Measurements from ENCODE around the gene SEPTIN11. TPM values are rescaled to one million over a fixed set of nuclear protein-coding genes. Genes with fewer than 3 reads are reported as not detected.

Gene SEPTIN11
- total and polyA plus RNA-seq, 2 of the 8 experiments (the other 6 are each of a cell fraction or from before 2014, with no cell fraction given), result 32.2 to 110 TPM

GRCh38 chr4:76960014-76960413 lies 10.5 kb downstream of the SEPTIN11 start:
- Histone ChIP-seq H3K9ac (replicated peaks in 1 of 4; ENCODE audit: extremely low read depth in 1 of 4, low read depth in 3 of 4, low read length in 3 of 4) (no peak overlapping the region), H4K91ac (replicated peaks; ENCODE audit: insufficient read length, low read length) (no peak overlapping the region), H3K18ac (ENCODE audit: extremely low read depth, low read length) (no peak overlapping the region), H3K4me2 (ENCODE audit: insufficient read depth in 1 of 2, low read depth in 2 of 2, low read length in 2 of 2) (no peak overlapping the region), H3K36me3 (ENCODE audit: control insufficient read depth in 2 of 4, insufficient read depth in 4 of 4, low read length in 3 of 4) (no peaks in the 10 kb centered on the region), H3K23ac (ENCODE audit: insufficient read length) (no peak overlapping the region), H3K56ac (replicated peaks; ENCODE audit: insufficient read length, low read depth, low read length) (no peak overlapping the region), H3K4me1 (replicated peaks in 1 of 4; ENCODE audit: control insufficient read depth in 3 of 4, insufficient read depth in 4 of 4, low read length in 3 of 4) (no peaks in the 10 kb centered on the region), H2BK12ac (ENCODE audit: low read depth, low read length) (no peak overlapping the region), H3K27me3 (replicated peaks in 1 of 4; ENCODE audit: control insufficient read depth in 3 of 4, extremely low read depth in 1 of 4, insufficient read depth in 3 of 4, low read length in 3 of 4) (no peaks in the 10 kb centered on the region), H2BK15ac (ENCODE audit: low read length) (no peak overlapping the region), H3K4me3 (ENCODE audit: extremely low read depth in 1 of 4, insufficient read depth in 2 of 4, low read depth in 3 of 4, low read length in 4 of 4) (no peak overlapping the region), H4K5ac (ENCODE audit: insufficient read length, low read depth, low read length) (no peak overlapping the region), H2BK20ac (ENCODE audit: low read length) (no peak overlapping the region), H3K14ac (ENCODE audit: insufficient read length) (no peak overlapping the region), H3K79me2 (ENCODE audit: control insufficient read depth in 1 of 2, insufficient read depth in 2 of 2, low read length in 2 of 2) (peaks cover 0 to 71% of the 10 kb centered on the region in 2 experiments; a peak in 2 of 4 replicates), H2AK5ac (ENCODE audit: low read depth, low read length) (no peak overlapping the region), H3K4ac (replicated peaks; ENCODE audit: insufficient read length, low read depth, low read length) (no peak overlapping the region), H3K9me3 (ENCODE audit: insufficient read depth in 2 of 2, low read depth in 1 of 2, low read length in 1 of 2) (no peaks in the 10 kb centered on the region), H2BK5ac (ENCODE audit: low read depth, low read length) (no peak overlapping the region), H3K23me2 (ENCODE audit: low read depth, low read length) (no peaks in the 10 kb centered on the region; the same call in 1 of the 2 replicates), H3K79me1 (ENCODE audit: low read depth, low read length) (peaks cover 3% of the 10 kb centered on the region; the same call in 1 of the 2 replicates), H4K20me1 (replicated peaks in 1 of 2; ENCODE audit: control insufficient read depth in 1 of 2, insufficient read depth in 2 of 2, low read length in 2 of 2) (peaks cover 0 to 4% of the 10 kb centered on the region in 2 experiments), H2BK120ac (replicated peaks; ENCODE audit: low read depth, low read length) (no peak overlapping the region), H3K27ac (ENCODE audit: low read depth, low read length) (no peak overlapping the region), H4K8ac (ENCODE audit: extremely low read depth, insufficient read depth, low read length) (no peak overlapping the region), H2AFZ (ENCODE audit: low read length) (no peak overlapping the region)
- ChIA-PET POLR2A (ENCODE audit: partially characterized antibody) (interaction anchor here (1.6 kb wide), 1 partner anchor 10 kb away, joined by 4 read pairs; no protein-coding TSS in a partner anchor), CTCF (ENCODE audit: partially characterized antibody) (interaction anchor here (0.6 to 1.2 kb wide), 3 partner anchors 11 to 92 kb away, joined by 3 to 4 read pairs (median 3); no protein-coding TSS in a partner anchor)
- 84% methylated on average over 4 of the region's 4 CpGs; no CpG with 5 or more reads in 1 of the 2 experiments for WGBS, 2 experiments (ENCODE audit: extremely low coverage in 1 of 2, insufficient coverage in 1 of 2, insufficient read length in 1 of 2, insufficient replicate concordance in 2 of 2, low coverage in 1 of 2, low lambda C conversion rate in 2 of 2, missing lambda C conversion rate in 1 of 2)
- TF ChIP-seq NANOG (IDR thresholded peaks at IDR 0.05; ENCODE audit: insufficient read depth, low read depth, low read length, poor library complexity, severe bottlenecking) (no peak), HDAC2 (IDR thresholded peaks at IDR 0.05; ENCODE audit: borderline replicate concordance in 1 of 2, low read depth in 2 of 2, low read length in 2 of 2) (no peak), RBBP5 (IDR thresholded peaks at IDR 0.05; ENCODE audit: borderline replicate concordance, low read depth, low read length) (no peak), EZH2 (IDR thresholded peaks at IDR 0.05; ENCODE audit: low read depth, low read length, severe bottlenecking) (no peak), GABPA (IDR thresholded peaks at IDR 0.05; ENCODE audit: borderline replicate concordance, insufficient read depth, low read length) (no peak), RXRA (IDR thresholded peaks at IDR 0.05; ENCODE audit: insufficient read depth, low read depth, low read length) (no peak), MAX (IDR thresholded peaks at IDR 0.05) (no peak), SP1 (IDR thresholded peaks at IDR 0.05; ENCODE audit: low read depth, low read length) (no peak)
- no peak for FAIRE-seq
- DNase-seq (ENCODE audit: low read depth in 1 of 2, low spot score in 2 of 2), result no peak
